H9 (cell line): ENCODE results near the gene UBXN7. TPM values are rescaled to one million over a fixed set of nuclear protein-coding genes. Genes with fewer than 3 reads are reported as not detected.
"Not testable (repeated sequence)": the region's sequence is repeated elsewhere in the genome, so short reads cannot be mapped to it uniquely, and the experiment has no call there.

Experiments
- DNase-seq: peaks from one replicate; pipeline ENCODE4 v3.0.0-alpha.2; 2017
- H2AFZ ChIP-seq: one replicate; pipeline ENCODE4 v1.6.1; 2013; ENCODE audit warnings: mild to moderate bottlenecking, low read length, control low read depth, moderate library complexity
- H2AK5ac ChIP-seq: 2 replicates; pipeline ENCODE4 v1.6.1; 2013; ENCODE audit warnings: low read length, control low read depth, mixed read lengths; ENCODE audit not compliant: insufficient read length
- H2BK120ac ChIP-seq: one replicate; pipeline ENCODE4 v1.6.1; 2013; ENCODE audit warnings: low read depth, mild to moderate bottlenecking, low read length, control low read depth, inconsistent platforms; ENCODE audit not compliant: poor library complexity, severe bottlenecking
- H2BK12ac ChIP-seq: 2 replicates; pipeline ENCODE4 v1.6.1; 2013; ENCODE audit warnings: low read length, control low read depth, mixed read lengths, low read depth; ENCODE audit not compliant: insufficient read length
- H2BK15ac ChIP-seq: 2 replicates; pipeline ENCODE4 v1.6.1; 2013; ENCODE audit warnings: low read depth, low read length, control low read depth
- H2BK20ac ChIP-seq: one replicate; pipeline ENCODE4 v1.6.1; 2013; ENCODE audit warnings: low read depth, mild to moderate bottlenecking, low read length, control low read depth, inconsistent platforms; ENCODE audit not compliant: poor library complexity, severe bottlenecking
- H2BK5ac ChIP-seq: 2 replicates; pipeline ENCODE4 v1.6.1; 2013; ENCODE audit warnings: low read length, control low read depth, mixed read lengths; ENCODE audit not compliant: insufficient read length
- H3K14ac ChIP-seq: 2 replicates; pipeline ENCODE4 v1.6.1; 2013; ENCODE audit warnings: low read length, control low read depth; ENCODE audit not compliant: insufficient read depth
- H3K18ac ChIP-seq: 2 replicates; pipeline ENCODE4 v1.6.1; 2013; ENCODE audit warnings: low read depth, mild to moderate bottlenecking, mixed read lengths, low read length, control low read depth; ENCODE audit not compliant: insufficient read length
- H3K23ac ChIP-seq: 2 replicates; pipeline ENCODE4 v1.6.1; 2013; ENCODE audit warnings: low read length, control low read depth, mixed read lengths, low read depth; ENCODE audit not compliant: insufficient read length
- H3K23me2 ChIP-seq: 2 replicates; pipeline ENCODE4 v1.6.1; 2013; ENCODE audit warnings: low read depth, mild to moderate bottlenecking, mixed read lengths, low read length, control low read depth; ENCODE audit not compliant: insufficient read length, poor library complexity, severe bottlenecking
- H3K27ac ChIP-seq: 2 replicates; pipeline ENCODE4 v1.5.1; 2013; ENCODE audit warnings: low read length, control low read depth, mixed read lengths, low read depth; ENCODE audit not compliant: insufficient read length
- H3K27me3 ChIP-seq: 2 replicates; pipeline ENCODE4 v1.6.1; 2013; ENCODE audit warnings: low read length, control low read depth, inconsistent platforms; ENCODE audit not compliant: insufficient read depth
- H3K4ac ChIP-seq: 2 replicates; pipeline ENCODE4 v1.6.1; 2013; ENCODE audit warnings: low read depth, mild to moderate bottlenecking, control low read depth, inconsistent platforms, low read length, moderate library complexity
- H3K4me1 ChIP-seq: 2 replicates; pipeline ENCODE4 v1.6.1; 2013; ENCODE audit warnings: low read length, control low read depth, inconsistent platforms; ENCODE audit not compliant: insufficient read depth
- H3K4me2 ChIP-seq: 2 replicates; pipeline ENCODE4 v1.6.1; 2013; ENCODE audit warnings: low read length, control low read depth, mixed read lengths; ENCODE audit not compliant: insufficient read length, insufficient read depth
- H3K56ac ChIP-seq: 2 replicates; pipeline ENCODE4 v1.6.1; 2013; ENCODE audit warnings: low read depth, mild to moderate bottlenecking, mixed read lengths, low read length, control low read depth; ENCODE audit not compliant: insufficient read length
- H3K79me1 ChIP-seq: 2 replicates; pipeline ENCODE4 v1.6.1; 2013; ENCODE audit warnings: low read depth, mild to moderate bottlenecking, moderate library complexity, low read length, control low read depth, inconsistent platforms; ENCODE audit not compliant: insufficient read depth, poor library complexity, severe bottlenecking
- H3K79me2 ChIP-seq: 2 replicates; pipeline ENCODE4 v1.6.1; 2013; ENCODE audit warnings: low read length, control low read depth, inconsistent platforms; ENCODE audit not compliant: insufficient read depth
- H3K9ac ChIP-seq: 2 replicates; pipeline ENCODE4 v1.6.1; 2013; ENCODE audit warnings: low read length, control low read depth, mixed read lengths; ENCODE audit not compliant: insufficient read length; ENCODE audit errors: extremely low read depth
- H3K9me3 ChIP-seq: one replicate; pipeline ENCODE4 v1.6.1; 2013; ENCODE audit warnings: low read depth, low read length, inconsistent platforms; ENCODE audit not compliant: control insufficient read depth
- H3T11ph ChIP-seq: one replicate; pipeline ENCODE4 v1.6.1; 2013; ENCODE audit warnings: mild to moderate bottlenecking, low read length, control low read depth, inconsistent platforms
- H4K20me1 ChIP-seq: one replicate; pipeline ENCODE4 v1.6.1; 2013; ENCODE audit not compliant: control insufficient read depth, insufficient read length, insufficient read depth
- H4K5ac ChIP-seq: 2 replicates; pipeline ENCODE4 v1.6.1; 2013; ENCODE audit warnings: low read depth, mild to moderate bottlenecking, mixed read lengths, low read length, control low read depth; ENCODE audit not compliant: insufficient read length
- H4K8ac ChIP-seq: replicated peaks from 2 replicates; pipeline ENCODE4 v1.6.1; 2013; ENCODE audit warnings: low read length, control low read depth, mixed read lengths, low read depth; ENCODE audit not compliant: insufficient read length
- H4K91ac ChIP-seq: 2 replicates; pipeline ENCODE4 v1.6.1; 2013; ENCODE audit warnings: low read depth, mild to moderate bottlenecking, moderate library complexity, mixed read lengths, low read length, control low read depth; ENCODE audit not compliant: insufficient read length
- H3K27ac Mint-ChIP-seq, 3 experiments: 2 replicates in 2 of 3; 3 replicates in 1 of 3; pipeline ENCODE4 v1.8.0; 2020 to 2021; ENCODE audit warnings: mixed read lengths in 3 of 3, mild to moderate bottlenecking in 1 of 3, moderate library complexity in 1 of 3
- H3K27me3 Mint-ChIP-seq: 2 replicates; pipeline ENCODE4 v1.8.0; 2021; ENCODE audit warnings: low read depth, mild to moderate bottlenecking, moderate library complexity, mixed read lengths
- H3K36me3 Mint-ChIP-seq, 3 experiments: 2 replicates in 2 of 3; 3 replicates in 1 of 3; pipeline ENCODE4 v1.8.0; 2020 to 2021; ENCODE audit warnings: low read depth in 3 of 3, mixed read lengths in 3 of 3; ENCODE audit not compliant: insufficient read depth in 1 of 3
- H3K4me1 Mint-ChIP-seq, 2 experiments: 2 replicates each; pipeline ENCODE4 v1.8.0; 2020; ENCODE audit warnings: mixed read lengths in 2 of 2
- H3K4me3 Mint-ChIP-seq, 2 experiments: 2 replicates in 1 of 2; 3 replicates in 1 of 2; pipeline ENCODE4 v1.8.0; 2020 to 2021; ENCODE audit warnings: mild to moderate bottlenecking in 2 of 2, mixed read lengths in 2 of 2, moderate library complexity in 1 of 2
- H3K9me3 Mint-ChIP-seq, 2 experiments: 2 replicates in 1 of 2; 3 replicates in 1 of 2; pipeline ENCODE4 v1.8.0; 2020; ENCODE audit warnings: mild to moderate bottlenecking in 2 of 2, mixed read lengths in 2 of 2, moderate library complexity in 1 of 2
- WGBS: extraction: QIAGEN DNeasy Blood & Tissue Kit; methylation state at CpG from one replicate; pipeline ENCODE4 v1.1.7; 2013; ENCODE audit warnings: missing lambda C conversion rate, low lambda C conversion rate, mixed read lengths; ENCODE audit not compliant: insufficient read length; ENCODE audit errors: extremely low coverage; 5-methylcytosine and 5-hydroxymethylcytosine counted together
- total RNA-seq: library from RNA; stranded (reverse); gene quantifications from 2 replicates; pipeline ENCODE4 v1.2.1, GENCODE V29; 2021
- TF ChIP-seq, protein P1 (sequence below): fragments of 200-600 bp; sonication (generic); conservative IDR thresholded peaks from 3 replicates; pipeline ENCODE4 v1.8.0; 2021; ENCODE audit warnings: antibody characterized with exemption, mild to moderate bottlenecking

Gene UBXN7
- total RNA-seq, 1 experiment from 2014 or later: 110 TPM

GRCh38 chr3:196423044-196423781 lies 9.0 kb downstream of the UBXN7 start:
- Histone ChIP-seq H3K14ac (no peak overlapping the region), H2BK120ac (no peak overlapping the region), H3K4ac (no peak overlapping the region), H3K79me1 (peaks cover 3% of the 10 kb centered on the region), H2BK15ac (no peak overlapping the region), H3K4me1 (peaks cover 4% of the 10 kb centered on the region; the same call in 1 of the 2 replicates), H3K56ac (no peak overlapping the region), H2AFZ (no peak overlapping the region), H3K18ac (no peak overlapping the region), H3K4me2 (no peak overlapping the region), H2AK5ac (no peak overlapping the region), H3K9me3 (no peaks in the 10 kb centered on the region), H2BK12ac (no peak overlapping the region), H3K79me2 (peaks cover 47% of the 10 kb centered on the region; the same call in 1 of the 2 replicates), H4K20me1 (no peaks in the 10 kb centered on the region), H4K8ac (no peak overlapping the region), H3K9ac (no peak overlapping the region), H3K27ac (no peak overlapping the region), H3K27me3 (no peaks in the 10 kb centered on the region), H3K23ac (no peak overlapping the region), H4K5ac (no peak overlapping the region), H2BK5ac (no peak overlapping the region), H3K23me2 (no peaks in the 10 kb centered on the region), H3T11ph (no peak overlapping the region), H2BK20ac (no peak overlapping the region), H4K91ac (no peak overlapping the region)
- Mint-ChIP-seq H3K27me3 (no peaks in the 10 kb centered on the region), H3K4me1 (peaks cover 14 to 20% of the 10 kb centered on the region in 2 experiments), H3K36me3 (peaks cover 8 to 34% (median 20%) of the 10 kb centered on the region in 3 experiments; a peak in 6 of 7 replicates), H3K9me3 (no peaks in the 10 kb centered on the region), H3K4me3 (no peak overlapping the region), H3K27ac (peak overlapping the region in 1 of 3 experiments; percentile 71; a peak in 2 of 7 replicates)
- TF ChIP-seq, protein P1, sequence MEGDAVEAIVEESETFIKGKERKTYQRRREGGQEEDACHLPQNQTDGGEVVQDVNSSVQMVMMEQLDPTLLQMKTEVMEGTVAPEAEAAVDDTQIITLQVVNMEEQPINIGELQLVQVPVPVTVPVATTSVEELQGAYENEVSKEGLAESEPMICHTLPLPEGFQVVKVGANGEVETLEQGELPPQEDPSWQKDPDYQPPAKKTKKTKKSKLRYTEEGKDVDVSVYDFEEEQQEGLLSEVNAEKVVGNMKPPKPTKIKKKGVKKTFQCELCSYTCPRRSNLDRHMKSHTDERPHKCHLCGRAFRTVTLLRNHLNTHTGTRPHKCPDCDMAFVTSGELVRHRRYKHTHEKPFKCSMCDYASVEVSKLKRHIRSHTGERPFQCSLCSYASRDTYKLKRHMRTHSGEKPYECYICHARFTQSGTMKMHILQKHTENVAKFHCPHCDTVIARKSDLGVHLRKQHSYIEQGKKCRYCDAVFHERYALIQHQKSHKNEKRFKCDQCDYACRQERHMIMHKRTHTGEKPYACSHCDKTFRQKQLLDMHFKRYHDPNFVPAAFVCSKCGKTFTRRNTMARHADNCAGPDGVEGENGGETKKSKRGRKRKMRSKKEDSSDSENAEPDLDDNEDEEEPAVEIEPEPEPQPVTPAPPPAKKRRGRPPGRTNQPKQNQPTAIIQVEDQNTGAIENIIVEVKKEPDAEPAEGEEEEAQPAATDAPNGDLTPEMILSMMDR: no peak
- no peak for DNase-seq
- WGBS: no CpG with 5 or more reads among the region's 10 CpGs

GRCh38 chr3:196421668-196422067 lies 10.6 kb downstream of the UBXN7 start:
- H3K27me3 ChIP-seq, H3K9ac ChIP-seq, H2AK5ac ChIP-seq, H2AFZ ChIP-seq, H2BK12ac ChIP-seq, H2BK5ac ChIP-seq, H3K79me1 ChIP-seq, H4K5ac ChIP-seq, H3K4ac ChIP-seq, H3K23me2 ChIP-seq, H3K27ac ChIP-seq, H3K9me3 ChIP-seq, H4K8ac ChIP-seq, H2BK15ac ChIP-seq, H3K14ac ChIP-seq, DNase-seq, H3K18ac ChIP-seq, H3T11ph ChIP-seq, H3K4me2 ChIP-seq, H3K4me3 Mint-ChIP-seq, H3K23ac ChIP-seq, H3K56ac ChIP-seq, H3K9me3 Mint-ChIP-seq, H4K20me1 ChIP-seq, H2BK20ac ChIP-seq, H2BK120ac ChIP-seq, H3K27me3 Mint-ChIP-seq, H3K4me1 ChIP-seq, H3K27ac Mint-ChIP-seq, H4K91ac ChIP-seq: not testable (repeated sequence)
- peaks cover 40% of the 10 kb centered on the region; the same call in 1 of the 2 replicates for H3K79me2 ChIP-seq
- WGBS: no CpG with 5 or more reads among the region's 5 CpGs
- Mint-ChIP-seq H3K36me3 (peaks cover 2 to 20% (median 9%) of the 10 kb centered on the region in 3 experiments; a peak in 6 of 7 replicates), H3K4me1 (peaks cover 14 to 23% of the 10 kb centered on the region in 2 experiments)
